SU-DHL-6 (cell line): ENCODE measurements around the gene CLCF1.

Experiments
- EZH2phosphoT487 ChIP-seq: fragments of 200-600 bp; sonication (generic), shearing (Covaris generic); conservative IDR thresholded peaks from 2 replicates; pipeline ENCODE4 v1.6.1; 2018; ENCODE audit warnings: mild to moderate bottlenecking, antibody characterized with exemption, low read length, moderate library complexity, mixed read lengths
- TF ChIP-seq, protein P1 (sequence below): fragments of 200-600 bp; sonication (generic); IDR thresholded peaks from one replicate; pipeline ENCODE4 v1.5.1; 2017; ENCODE audit warnings: antibody characterized with exemption, mild to moderate bottlenecking, low read length, moderate library complexity; ENCODE audit not compliant: insufficient read depth, poor library complexity, severe bottlenecking

GRCh38 chr11:67368621-67369020 is 4.8 kb downstream of the CLCF1 start:
- TF ChIP-seq, protein P1, sequence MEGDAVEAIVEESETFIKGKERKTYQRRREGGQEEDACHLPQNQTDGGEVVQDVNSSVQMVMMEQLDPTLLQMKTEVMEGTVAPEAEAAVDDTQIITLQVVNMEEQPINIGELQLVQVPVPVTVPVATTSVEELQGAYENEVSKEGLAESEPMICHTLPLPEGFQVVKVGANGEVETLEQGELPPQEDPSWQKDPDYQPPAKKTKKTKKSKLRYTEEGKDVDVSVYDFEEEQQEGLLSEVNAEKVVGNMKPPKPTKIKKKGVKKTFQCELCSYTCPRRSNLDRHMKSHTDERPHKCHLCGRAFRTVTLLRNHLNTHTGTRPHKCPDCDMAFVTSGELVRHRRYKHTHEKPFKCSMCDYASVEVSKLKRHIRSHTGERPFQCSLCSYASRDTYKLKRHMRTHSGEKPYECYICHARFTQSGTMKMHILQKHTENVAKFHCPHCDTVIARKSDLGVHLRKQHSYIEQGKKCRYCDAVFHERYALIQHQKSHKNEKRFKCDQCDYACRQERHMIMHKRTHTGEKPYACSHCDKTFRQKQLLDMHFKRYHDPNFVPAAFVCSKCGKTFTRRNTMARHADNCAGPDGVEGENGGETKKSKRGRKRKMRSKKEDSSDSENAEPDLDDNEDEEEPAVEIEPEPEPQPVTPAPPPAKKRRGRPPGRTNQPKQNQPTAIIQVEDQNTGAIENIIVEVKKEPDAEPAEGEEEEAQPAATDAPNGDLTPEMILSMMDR, result no peak
- no peak for TF ChIP-seq EZH2phosphoT487
